Central memory CD8-positive, alpha-beta T cell (primary cell): Measurements from ENCODE around the gene USE1.
A peak's percentile ranks its signal among the peaks of the same experiment; 100 is the strongest.

Experiments used
- ATAC-seq: fragments of 150-1000 bp; cut with Tn5 transposase; replicated peaks from 2 replicates; pipeline ENCODE4 v1.10.0; 2022; ENCODE audit warnings: mild to moderate bottlenecking, moderate FRiP score, moderate number of reproducible peaks; ENCODE audit not compliant: poor library complexity, severe bottlenecking; ENCODE audit errors: extremely low read depth
- DNase-seq, 2 donors: peaks; one replicate each; pipeline ENCODE4 v3.0.0; 2021; ENCODE audit warnings: low spot score in 2 of 2
- H3K27ac Mint-ChIP-seq: one replicate; pipeline ENCODE4 v1.8.0; 2022; ENCODE audit warnings: low read depth, mild to moderate bottlenecking, moderate library complexity, mixed read lengths
- H3K27me3 Mint-ChIP-seq: one replicate; pipeline ENCODE4 v1.8.0; 2022; ENCODE audit warnings: mixed read lengths
- H3K36me3 Mint-ChIP-seq: one replicate; pipeline ENCODE4 v1.8.0; 2022; ENCODE audit warnings: mild to moderate bottlenecking, moderate library complexity, mixed read lengths; ENCODE audit not compliant: insufficient read depth
- H3K4me1 Mint-ChIP-seq: one replicate; pipeline ENCODE4 v1.8.0; 2022; ENCODE audit warnings: mixed read lengths
- H3K4me3 Mint-ChIP-seq: one replicate; pipeline ENCODE4 v1.8.0; 2022; ENCODE audit warnings: mild to moderate bottlenecking, moderate library complexity, mixed read lengths
- H3K9me3 Mint-ChIP-seq: one replicate; pipeline ENCODE4 v1.8.0; 2022; ENCODE audit warnings: mixed read lengths

USE1 gene

DNA sequence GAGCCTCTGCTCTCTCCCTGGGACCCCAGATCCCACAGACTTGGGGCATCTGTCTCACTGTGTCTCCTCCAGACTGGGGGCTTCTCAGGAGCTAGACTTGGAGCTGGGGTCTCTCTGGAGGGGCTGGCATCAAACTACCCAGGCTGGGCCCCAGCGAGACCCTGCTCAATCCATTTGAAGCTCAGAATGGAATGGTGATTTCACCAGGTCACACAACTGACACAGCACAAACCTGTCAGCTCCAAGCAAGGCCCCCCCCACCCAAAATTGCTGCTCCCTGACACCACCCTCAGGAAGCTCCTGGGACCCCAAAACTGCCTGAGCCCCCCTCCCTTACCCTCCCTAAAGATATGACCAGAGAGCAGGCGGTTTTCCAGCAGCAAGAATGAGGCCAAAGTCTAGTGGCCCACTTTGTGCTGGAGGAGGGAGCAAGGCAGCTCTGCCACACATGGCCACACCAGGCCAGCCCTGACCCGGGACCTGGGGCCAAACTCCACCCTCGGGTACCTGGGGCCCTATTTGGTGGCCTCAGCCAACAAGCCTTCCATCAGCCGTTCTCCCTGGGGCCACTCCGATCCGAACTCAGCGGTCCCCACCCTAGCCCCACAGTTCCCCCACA, 28.2 kb downstream of the USE1 start:
- no peak for DNase-seq
- no peaks in the 10 kb centered on the region for H3K27me3 Mint-ChIP-seq
- H3K9me3 Mint-ChIP-seq, result no peaks in the 10 kb centered on the region
- H3K4me1 Mint-ChIP-seq, result peaks cover 13% of the 10 kb centered on the region
- ATAC-seq, result no peak
- peaks cover 3% of the 10 kb centered on the region for H3K36me3 Mint-ChIP-seq
- H3K4me3 Mint-ChIP-seq, result peak overlapping the region; percentile 50
- H3K27ac Mint-ChIP-seq, result no peak overlapping the region

DNA sequence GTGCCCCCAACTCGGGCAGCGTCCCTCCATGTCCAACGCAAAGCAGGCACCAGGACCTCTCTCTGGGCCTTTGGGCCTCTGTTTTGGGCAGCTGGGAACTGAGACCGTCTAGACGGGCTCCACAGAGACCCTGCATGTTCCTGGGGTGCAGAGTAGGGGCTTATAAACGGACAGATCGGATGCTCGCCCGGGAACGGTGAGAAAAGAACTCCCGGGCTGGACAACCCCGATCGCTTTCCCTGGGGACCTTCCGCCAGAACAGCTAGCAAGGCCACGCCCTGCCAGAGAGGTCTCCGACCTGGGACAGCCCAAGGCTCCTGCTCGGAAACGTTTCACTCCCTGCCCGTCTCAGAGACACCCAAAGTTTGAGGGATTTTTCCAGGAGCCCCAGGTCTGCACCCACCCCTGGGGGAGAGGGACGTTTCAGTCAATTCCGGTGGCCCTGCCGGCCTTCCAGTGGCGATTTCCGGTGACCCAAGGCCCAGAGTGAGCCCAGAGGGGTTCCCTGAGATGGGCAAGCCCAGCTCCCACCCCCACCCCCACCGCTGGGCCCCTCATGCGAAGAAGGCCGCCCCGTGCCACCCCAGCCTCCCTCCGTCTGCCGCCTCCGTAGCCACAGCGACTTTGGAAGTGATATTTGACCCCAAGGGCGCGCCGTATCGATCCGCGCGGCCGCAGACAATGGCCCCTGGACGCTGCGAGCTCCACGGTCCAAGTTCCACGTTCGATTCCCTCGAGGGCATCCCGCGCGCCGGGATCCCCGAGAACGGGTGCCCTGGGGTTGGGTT, 28.9 kb downstream of the USE1 start:
- peaks cover 3% of the 10 kb centered on the region for H3K36me3 Mint-ChIP-seq
- no peaks in the 10 kb centered on the region for H3K27me3 Mint-ChIP-seq
- H3K27ac Mint-ChIP-seq, result no peak overlapping the region
- no peak for DNase-seq
- peak overlapping the region; percentile 50 for H3K4me3 Mint-ChIP-seq
- no peak for ATAC-seq
- peaks cover 13% of the 10 kb centered on the region for H3K4me1 Mint-ChIP-seq
- H3K9me3 Mint-ChIP-seq, result no peaks in the 10 kb centered on the region

DNA sequence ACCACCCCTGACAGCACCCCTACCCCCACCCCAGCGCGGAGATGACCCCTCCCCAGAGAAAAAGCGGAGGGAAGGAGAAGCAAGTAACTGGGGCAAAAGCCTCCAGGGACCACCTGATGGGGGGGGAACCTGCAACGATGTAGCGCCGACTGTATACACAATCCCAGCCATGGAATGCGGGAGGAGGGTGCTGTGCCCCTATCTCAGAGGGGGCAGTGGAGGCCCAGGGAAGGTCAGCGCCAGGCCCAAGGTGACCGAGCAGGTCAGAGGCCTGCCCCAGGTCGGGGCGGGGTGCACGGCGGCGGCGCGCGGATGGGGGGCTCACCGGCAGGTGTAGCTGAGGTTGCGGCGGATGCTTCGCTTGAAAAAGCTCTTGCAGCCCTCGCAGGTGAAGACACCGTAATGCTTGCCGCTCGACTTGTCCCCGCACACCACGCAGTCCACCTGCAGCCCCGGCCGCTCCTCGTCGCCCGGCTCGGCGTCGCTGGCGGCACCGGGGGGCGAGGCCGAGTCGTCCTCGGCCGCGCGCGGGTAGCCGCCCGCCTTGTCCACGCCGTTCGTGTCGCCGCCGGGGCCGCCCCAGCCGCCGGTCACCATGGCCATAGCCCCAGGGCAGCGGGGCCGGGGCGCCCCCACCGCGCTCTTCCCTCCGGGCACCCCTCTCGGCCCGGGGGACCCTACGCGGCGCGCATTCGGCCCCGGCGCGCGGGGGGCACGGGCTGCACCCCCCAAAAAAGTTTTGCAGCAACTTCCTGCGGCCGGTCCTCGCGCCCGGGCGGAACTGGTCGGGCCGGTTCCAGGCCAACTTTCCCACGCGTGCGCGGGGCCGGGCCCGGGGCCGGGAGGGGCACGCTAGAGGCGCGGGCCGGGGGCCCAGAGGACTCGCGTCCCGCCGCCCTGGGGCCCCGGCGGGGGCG, 29.7 kb downstream of the USE1 start:
- Mint-ChIP-seq H3K27me3 (no peaks in the 10 kb centered on the region), H3K4me1 (peaks cover 13% of the 10 kb centered on the region), H3K4me3 (peak overlapping the region; percentile 50), H3K27ac (no peak overlapping the region), H3K9me3 (no peaks in the 10 kb centered on the region), H3K36me3 (peaks cover 3% of the 10 kb centered on the region)
- DNase-seq (no peak), ATAC-seq (no peak)

DNA sequence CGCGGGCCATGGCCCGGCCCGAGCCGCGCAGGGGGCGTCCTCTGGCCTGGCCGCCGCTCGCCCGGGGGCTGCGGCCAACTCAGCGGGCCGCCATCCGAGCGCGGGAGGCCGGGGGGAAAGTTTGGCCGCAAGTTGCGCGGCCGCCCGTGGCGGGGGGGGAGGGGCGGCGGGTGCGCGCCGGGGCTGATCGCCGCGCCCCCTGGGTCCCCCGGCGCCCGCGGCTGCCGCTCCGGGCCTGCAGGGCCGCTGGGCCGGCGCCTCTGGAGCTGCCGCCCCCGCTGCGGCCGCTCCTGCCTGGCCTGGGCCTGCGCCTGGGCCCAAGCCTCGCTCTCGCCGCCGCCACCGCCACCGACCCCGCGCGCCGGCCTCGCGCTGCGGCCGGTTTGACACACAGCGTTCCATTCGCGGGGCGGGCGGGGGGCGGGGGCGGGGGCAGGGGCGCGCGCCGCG, 30.4 kb downstream of the USE1 start, which contains the start of gene NR2F6:
NR2F6 (minus strand) TSS at position 385 of the 450 bp plus-strand sequence. CDS start 699 bp downstream, outside the sequence.
- H3K9me3 Mint-ChIP-seq, result no peaks in the 10 kb centered on the region
- peak within 1 kb of the TSS; percentile 74 for H3K27ac Mint-ChIP-seq
- DNase-seq (no peak), ATAC-seq (peak; percentile 27)
- peaks cover 3% of the 10 kb centered on the region for H3K36me3 Mint-ChIP-seq
- H3K4me1 Mint-ChIP-seq, result peaks cover 13% of the 10 kb centered on the region
- H3K27me3 Mint-ChIP-seq, result no peaks in the 10 kb centered on the region
- peak within 1 kb of the TSS; percentile 86 for H3K4me3 Mint-ChIP-seq

DNA sequence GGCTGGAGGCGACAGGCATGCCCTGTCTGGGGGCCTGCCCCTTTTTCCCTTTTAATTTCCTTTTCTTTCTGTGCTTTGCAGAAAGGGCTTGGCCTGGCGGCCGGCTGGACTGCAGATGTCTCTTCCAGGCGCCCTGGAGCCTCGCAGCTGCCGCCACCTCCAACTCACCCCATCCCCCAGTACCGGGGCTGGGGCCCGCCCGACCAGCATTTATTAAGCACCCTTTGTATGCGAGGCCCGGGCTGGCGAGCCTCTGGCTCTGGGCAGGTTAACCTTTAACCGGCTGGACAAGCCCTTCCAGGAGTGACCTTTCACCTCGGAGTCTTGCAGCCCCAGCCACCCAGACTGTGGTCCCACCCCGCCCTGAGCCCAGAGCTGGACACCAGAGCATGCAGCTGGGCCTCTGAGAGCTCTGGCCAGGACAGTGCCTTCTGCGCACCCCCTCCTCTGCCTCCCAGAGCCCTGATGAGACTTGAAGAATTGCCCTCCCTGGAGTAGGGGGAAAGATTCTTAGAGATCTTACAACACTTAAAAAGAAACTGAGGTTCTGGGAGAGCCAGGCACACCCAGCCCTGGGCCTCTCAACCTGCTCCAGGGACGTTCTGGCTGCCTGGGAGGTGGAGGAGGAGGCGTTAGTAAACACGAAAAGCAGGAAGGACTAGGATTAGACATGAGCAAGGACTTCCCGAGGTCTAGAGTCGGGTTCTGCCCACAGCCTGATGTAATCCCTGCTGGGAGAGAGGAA, 31.7 kb downstream of the USE1 start:
- Mint-ChIP-seq H3K9me3 (no peaks in the 10 kb centered on the region), H3K36me3 (peaks cover 3% of the 10 kb centered on the region), H3K27me3 (no peaks in the 10 kb centered on the region), H3K4me1 (peaks cover 13% of the 10 kb centered on the region), H3K4me3 (peak overlapping the region; percentile 86), H3K27ac (peak overlapping the region; percentile 74)
- DNase-seq (no peak), ATAC-seq (no peak)

DNA sequence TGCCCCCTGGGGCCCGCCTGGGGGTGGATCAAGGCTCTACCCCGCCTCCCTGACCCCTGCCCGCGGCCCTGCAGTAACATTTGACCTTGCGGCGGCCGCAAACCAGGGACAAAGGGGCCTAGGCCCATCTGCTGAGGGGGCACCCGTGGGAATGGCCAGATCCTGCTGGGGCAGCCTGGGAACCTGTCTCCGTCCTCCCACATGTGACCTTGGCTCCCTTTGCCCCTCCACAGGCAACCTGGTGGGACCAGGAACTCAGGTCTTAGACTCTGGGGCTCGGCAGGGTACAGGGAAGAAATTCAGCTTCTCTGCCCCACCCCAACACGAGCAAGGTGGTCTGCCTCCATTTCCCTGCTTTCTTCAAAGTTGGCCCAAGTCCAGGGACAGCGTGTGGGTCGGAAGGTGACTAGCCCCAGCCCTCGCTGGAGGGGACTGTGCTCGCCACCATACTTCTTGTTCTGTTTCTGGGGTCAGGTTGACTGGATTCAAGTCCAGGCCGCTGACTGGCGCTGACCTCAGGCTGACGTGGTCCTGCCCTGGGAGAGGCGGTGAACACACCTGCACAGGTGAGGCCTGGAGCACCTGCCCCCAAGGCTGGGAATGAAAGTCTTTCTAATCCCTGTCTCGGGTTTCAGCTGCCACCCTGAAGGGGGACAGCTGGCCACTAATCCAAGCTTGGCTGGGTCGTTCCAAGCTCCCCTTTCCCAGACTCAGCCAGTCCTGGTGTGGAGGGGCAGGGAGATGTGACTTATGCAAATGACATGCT, 33.0 kb downstream of the USE1 start:
- Mint-ChIP-seq H3K27ac (no peak overlapping the region), H3K36me3 (peaks cover 3% of the 10 kb centered on the region), H3K27me3 (no peaks in the 10 kb centered on the region), H3K9me3 (no peaks in the 10 kb centered on the region), H3K4me3 (no peak overlapping the region), H3K4me1 (peaks cover 13% of the 10 kb centered on the region)
- DNase-seq (no peak), ATAC-seq (no peak)

DNA sequence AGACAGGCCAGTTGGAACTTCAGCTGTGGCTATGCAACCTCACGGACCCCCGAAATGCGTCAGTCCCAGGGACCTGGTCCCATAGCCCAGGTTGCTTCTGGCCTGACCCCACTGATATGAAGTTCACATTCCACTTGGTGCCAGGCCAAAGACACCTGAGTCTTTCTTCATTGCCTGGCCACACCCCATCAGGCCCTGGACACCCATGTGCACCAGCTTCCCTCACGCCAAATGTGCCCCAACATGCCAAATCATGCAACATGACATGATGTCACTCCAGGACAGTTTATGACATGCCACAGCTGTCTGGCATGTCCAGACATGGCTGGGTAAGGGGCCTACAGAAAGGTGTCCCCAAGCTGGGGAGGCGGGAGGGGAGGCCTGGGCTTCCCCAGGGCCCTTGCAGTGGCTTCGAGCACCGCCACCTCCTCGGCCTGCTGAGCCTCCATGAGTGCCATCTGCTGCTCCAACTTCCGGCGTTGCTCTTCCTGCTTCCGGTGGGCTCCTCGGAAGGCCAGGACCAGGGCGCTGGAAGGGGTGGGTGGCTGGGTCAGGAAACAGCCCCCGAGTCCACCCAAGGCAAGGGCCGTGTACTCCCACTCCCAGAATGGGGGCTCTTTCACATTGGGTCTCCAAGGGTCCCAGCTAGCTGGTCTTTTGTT, 34.9 kb downstream of the USE1 start:
- Mint-ChIP-seq H3K27me3 (no peaks in the 10 kb centered on the region), H3K27ac (no peak overlapping the region), H3K4me3 (no peak overlapping the region), H3K9me3 (no peaks in the 10 kb centered on the region), H3K36me3 (peaks cover 3% of the 10 kb centered on the region), H3K4me1 (peaks cover 13% of the 10 kb centered on the region)
- ATAC-seq, result no peak
- DNase-seq, result no peak

DNA sequence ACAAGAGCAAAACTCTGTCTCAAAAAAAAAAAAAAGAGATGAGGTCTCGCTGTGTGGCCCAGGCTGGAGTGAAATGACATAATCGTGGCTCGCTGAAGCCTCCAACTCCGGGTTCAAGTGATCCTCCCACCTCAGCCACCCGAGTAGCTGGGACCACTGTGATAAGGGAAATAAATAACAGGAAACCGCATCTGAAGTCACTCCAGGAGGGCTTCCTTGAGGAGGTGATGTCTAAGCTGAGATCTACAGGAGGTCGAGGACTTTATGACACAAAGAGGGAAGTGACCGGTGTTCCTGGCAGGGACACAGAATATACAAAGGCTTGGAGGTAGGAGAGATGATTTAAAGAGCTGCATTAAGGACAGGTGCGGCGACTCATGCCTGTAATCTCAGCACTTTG, 39.5 kb downstream of the USE1 start:
- DNase-seq (no peak), ATAC-seq (no peak)
- no peaks in the 10 kb centered on the region for H3K9me3 Mint-ChIP-seq
- no peak overlapping the region for H3K4me3 Mint-ChIP-seq
- H3K27me3 Mint-ChIP-seq, result no peaks in the 10 kb centered on the region
- no peaks in the 10 kb centered on the region for H3K4me1 Mint-ChIP-seq
- no peak overlapping the region for H3K27ac Mint-ChIP-seq
- H3K36me3 Mint-ChIP-seq, result no peaks in the 10 kb centered on the region

DNA sequence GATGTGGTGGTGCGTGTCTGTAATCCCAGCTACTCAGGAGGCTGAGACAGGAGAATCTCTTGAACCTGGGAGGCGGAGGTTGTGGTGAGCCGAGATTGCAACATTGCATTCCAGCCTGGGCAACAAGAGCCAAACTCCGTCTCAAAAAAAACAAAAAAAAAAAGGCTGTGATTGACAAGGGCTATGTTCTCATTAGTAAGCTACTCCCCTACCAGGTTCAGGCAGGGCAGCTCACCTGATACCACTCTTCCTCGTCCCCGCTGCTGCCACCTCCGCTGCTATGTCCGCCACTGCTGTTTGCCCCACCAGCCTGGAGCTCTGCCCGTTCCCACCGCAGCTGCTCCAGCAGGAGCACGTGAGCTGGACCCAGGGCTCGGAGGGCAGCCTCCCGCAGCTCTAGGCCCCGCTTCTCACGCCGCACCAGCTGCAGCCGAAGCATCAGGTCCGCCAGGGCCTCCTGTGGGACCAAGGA, 40.0 kb downstream of the USE1 start:
- DNase-seq (no peak), ATAC-seq (no peak)
- Mint-ChIP-seq H3K27ac (no peak overlapping the region), H3K4me1 (no peaks in the 10 kb centered on the region), H3K4me3 (no peak overlapping the region), H3K9me3 (no peaks in the 10 kb centered on the region), H3K27me3 (no peaks in the 10 kb centered on the region), H3K36me3 (no peaks in the 10 kb centered on the region)

DNA sequence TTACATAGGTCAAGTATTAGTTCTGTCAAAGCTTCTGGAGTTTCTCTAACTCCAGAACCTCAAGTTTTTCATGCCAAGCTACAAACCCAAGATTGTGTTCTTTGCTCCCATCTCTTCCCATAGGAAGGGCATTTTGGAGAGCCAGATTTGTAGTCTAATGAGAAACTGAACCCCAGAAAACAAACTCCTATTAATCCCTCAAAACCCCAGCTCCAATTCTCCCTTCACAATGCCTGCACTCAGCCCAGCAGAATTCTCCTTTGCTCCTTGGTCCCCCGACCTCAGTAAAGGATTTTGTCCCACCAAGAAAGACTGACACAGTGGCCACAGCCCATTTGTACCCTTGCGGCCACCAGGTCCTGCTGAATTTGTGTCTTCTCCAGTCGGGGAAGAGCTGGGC, 41.0 kb downstream of the USE1 start:
- Mint-ChIP-seq H3K27ac (no peak overlapping the region), H3K36me3 (no peaks in the 10 kb centered on the region), H3K27me3 (no peaks in the 10 kb centered on the region), H3K9me3 (no peaks in the 10 kb centered on the region), H3K4me1 (peaks cover 6% of the 10 kb centered on the region), H3K4me3 (no peak overlapping the region)
- ATAC-seq, result no peak
- DNase-seq, result no peak

DNA sequence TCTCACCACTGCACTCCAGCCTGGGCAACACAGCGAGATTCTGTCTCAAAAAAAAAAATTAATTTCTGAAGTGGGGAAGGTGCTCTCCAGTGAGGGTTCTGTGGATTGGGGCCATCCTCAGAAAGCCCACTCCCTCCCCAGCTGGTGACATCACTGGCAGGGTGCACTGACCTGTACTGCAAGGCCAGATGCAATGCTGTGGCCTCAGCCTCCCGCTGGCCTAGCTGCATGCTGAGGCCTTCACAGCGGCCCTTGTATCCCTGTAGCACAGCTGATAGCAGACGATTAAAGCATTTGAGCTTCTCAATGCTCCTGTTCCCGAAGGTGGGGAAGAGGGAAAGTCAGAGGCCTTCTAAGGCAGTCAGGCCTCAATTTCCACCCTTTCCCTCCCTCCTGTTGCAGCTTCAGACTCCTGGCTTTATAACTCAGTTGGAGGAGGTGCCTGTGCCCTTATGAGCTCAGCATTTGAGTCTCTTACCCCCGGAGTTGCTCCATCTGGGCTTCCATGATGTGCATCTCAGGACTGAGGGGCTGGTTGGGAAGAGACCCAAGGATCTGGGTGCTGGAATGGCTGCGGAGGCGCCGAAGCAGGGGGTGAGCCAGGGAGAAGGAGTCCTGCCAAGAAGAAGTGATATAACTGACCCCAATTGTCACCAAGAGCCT, 44.1 kb downstream of the USE1 start:
- Mint-ChIP-seq H3K36me3 (no peaks in the 10 kb centered on the region), H3K4me3 (no peak overlapping the region), H3K27ac (no peak overlapping the region), H3K4me1 (peaks cover 6% of the 10 kb centered on the region), H3K27me3 (no peaks in the 10 kb centered on the region), H3K9me3 (no peaks in the 10 kb centered on the region)
- no peak for DNase-seq
- no peak for ATAC-seq
